ENCODE results near the gene ANKRD65.
"Not testable (repeated sequence)": the region's sequence is repeated elsewhere in the genome, so short reads cannot be mapped to it uniquely, and the experiment has no call there.

ANKRD65 gene

DNA sequence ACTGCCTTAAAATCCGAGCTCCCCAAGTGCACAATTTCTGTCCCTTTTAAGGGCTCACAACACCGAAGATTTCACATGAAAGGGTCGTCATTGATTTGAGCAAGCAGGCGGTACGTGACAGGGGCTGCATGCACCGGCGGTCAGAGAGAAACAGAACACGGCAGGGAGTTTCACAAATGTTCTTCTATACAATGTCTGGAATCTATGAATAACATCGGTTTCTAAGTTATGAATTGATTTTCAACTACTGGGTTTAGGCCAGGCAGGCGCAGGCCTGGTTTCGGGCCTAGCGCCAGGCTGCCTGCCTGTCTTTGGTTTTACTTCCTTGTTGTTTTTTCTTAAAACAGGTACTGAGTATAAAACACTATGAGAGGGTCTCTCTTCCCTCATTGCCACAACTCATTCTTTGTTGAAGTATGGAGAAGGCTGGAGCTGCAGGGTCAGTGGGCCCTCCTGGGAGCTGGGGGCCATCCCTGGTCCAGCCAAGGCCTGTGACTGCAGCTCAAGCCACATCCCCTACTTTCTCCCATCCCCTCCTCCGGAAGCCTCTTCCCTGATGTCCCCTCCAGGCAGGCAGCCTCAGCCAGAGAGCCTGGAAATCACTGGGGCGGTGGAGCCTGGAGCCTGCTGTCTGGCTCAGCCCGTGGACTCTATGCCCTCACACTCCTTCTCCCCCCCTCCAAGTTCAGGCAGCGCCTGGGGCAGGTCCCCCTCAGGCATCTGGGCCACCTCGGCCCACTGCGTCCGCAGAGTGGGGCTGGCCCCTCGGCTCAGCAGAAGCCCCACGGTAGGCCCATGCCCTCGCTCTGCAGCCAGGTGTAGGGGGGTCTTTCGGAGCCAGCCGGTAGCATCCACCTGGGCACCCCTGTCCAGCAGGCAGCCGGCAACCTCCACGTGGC lies 2.4 kb downstream of the ANKRD65 start:
- in situ Hi-C loops (cut with MboI; ENCODE audit: low sequenced_read_pairs) = no loop called here

DNA sequence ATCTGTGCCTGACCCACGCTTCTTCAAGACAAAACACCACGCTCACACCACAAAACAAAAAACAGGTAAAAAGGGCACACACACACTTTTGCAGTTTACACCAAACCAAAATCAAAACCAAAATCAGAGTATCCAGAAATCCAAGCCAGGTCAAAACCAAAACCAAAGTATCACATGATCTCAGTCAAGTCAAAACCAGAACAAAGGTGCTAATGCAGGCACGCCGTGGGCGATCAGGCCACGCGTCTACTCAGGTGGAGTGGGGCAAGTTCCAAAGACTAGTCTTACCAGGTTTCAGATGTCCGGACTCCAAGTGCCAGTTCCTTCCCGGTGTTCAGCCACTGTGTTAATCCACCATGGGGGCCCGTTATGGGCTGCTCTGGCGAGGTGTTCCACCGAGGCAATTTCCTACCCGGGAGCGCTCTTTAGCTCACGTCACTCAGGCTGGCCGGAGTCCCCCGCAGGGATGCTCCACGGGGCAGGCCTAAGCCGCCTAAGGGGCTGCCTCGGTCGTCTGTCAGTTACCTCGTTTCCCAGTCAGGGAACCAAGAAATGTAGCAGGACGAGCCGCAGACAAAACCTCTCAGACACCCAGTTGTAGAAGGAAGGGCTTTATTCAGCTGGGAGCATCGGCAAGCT lies 3.1 kb downstream of the ANKRD65 start:
- in situ Hi-C loops (cut with MboI; ENCODE audit: low sequenced_read_pairs) = not testable (repeated sequence)

DNA sequence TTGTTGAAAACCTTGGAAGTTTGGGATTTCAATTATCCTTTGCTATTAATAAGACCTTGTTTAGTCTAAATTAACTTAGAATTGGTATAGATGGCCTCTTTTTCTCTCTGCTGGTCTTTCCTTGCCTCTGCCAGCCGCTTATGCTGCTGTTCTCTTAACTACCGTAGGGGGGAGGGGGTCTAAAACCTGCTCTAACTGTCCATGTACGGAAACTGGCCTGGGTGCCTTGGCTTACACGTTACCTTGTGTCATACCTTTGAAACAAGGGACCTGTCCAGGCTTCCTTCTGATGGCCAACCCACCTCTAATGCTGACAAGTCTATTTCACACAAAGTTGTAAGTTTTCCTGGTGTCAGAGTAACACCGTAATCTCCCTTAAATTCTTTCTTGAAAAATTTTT lies 3.7 kb downstream of the ANKRD65 start:
- in situ Hi-C loops (cut with MboI; ENCODE audit: low sequenced_read_pairs) = not testable (repeated sequence)

DNA sequence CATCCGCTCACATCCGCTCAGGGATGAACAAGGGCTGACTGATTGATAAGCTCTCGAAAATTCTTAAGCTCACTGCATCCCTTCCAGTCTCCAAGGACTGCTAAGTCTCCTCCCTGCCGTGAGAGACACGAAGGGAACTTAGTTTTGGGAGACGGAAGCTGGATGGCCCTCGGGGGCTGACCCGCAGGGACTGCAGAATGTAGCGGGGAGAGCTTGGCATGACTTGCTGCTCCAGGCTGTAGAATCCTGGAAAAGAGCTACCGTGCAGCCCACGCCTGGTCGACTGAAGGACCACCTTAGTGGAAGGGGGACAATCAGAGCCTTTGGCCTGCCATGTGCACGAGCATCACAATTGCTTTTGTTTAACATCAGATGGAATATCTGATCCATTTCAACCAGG lies 5.3 kb downstream of the ANKRD65 start:
- in situ Hi-C loops (cut with MboI; ENCODE audit: low sequenced_read_pairs) = no loop called here

DNA sequence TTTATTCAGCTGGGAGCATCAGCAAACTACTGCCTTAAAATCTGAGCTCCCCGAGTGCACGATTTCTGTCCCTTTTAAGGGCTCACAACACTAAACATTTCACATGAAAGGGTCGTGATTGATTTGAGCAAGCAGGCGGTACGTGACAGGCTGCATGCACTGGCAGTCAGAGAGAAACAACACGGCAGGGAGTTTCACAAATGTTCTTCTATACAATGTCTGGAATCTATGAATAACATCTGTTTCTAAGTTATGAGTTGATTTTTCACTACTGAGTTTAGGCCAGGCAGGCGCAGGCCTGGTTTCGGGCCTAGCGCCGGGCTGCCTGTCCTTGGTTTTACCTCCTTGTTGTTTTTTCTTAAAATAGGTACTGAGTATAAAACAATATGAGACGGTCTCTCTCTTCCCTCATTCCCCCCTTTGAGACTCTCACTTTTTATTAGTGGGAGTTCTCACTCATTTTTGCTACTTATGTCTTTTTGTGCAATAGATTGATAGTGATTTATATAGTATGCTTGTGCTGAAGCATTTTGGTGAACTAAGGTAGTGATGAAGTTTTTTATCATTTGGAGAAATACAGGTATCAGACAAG lies 8.7 kb downstream of the ANKRD65 start:
- in situ Hi-C loops (cut with MboI; ENCODE audit: low sequenced_read_pairs) = not testable (repeated sequence)

DNA sequence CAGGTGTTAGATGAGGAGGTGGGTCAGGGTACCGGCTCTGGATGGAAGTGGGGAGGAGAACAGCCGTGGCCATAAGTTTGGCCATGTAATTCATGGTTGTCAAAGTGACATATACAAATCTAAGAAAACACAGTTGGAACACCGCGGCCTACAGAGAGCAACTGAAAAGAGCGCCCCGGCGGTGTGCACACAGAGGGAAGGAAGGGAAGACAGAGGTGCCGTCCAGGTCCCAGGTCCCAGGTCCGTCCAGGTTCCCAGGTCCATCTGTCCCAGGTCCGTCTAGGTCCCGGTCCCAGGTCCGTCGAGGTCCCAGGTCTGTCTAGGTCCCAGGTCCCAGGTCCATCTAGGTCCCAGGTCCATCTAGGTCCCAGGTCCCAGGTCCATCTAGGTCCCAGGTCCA lies 9.4 kb downstream of the ANKRD65 start:
- in situ Hi-C loops (cut with MboI; ENCODE audit: low sequenced_read_pairs) = no loop called here

DNA sequence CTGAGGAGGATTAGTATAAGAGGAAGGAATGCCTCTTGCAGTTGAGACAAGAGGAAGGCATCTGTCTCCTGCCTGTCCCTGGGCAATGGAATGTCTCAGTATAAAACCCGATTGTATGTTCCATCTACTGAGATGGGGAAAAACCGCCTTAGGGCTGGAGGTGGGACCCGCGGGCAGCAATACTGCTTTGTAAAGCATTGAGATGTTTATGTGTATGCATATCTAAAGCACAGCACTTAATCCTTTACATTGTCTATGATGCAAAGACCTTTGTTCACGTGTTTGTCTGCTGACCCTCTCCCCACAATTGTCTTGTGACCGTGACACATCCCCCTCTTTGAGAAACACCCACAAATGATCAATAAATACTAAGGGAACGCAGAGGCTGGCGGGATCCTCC lies 10.8 kb downstream of the ANKRD65 start:
- in situ Hi-C loops (cut with MboI; ENCODE audit: low sequenced_read_pairs) = not testable (repeated sequence)

DNA sequence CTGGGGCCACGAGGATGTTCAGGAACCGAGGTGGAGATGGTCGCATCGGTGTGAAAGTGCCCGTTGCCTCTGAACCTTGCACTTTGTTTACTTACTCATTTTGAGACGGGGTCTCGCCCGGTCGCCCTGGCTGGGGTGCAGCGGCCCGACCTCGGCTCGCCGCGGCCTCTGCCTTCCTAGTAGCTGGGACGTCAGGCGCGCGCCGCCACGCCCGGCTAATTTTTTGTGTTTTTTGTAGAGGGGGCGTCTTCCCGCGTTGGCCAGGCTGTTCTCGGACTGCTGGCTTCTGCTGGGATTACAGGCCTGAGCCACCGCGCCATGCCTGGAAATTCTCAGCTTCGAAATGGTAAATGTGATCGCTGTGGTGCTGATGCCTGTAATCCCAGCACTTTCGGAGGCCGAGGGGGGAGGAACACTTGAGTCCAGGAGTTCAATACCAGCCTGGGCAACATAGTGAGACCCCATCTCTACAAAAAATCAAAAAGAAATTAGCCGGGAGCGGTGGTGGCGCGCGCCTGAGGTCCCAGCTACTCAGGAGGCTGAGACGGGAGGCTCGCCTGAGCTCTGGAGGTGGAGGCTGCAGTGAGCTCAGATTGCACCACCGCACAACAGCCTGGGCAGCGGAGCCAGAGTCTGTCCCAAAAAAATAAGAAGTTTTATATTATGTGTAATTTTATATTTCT lies 13.3 kb downstream of the ANKRD65 start:
- in situ Hi-C loops (cut with MboI; ENCODE audit: low sequenced_read_pairs) = no loop called here

DNA sequence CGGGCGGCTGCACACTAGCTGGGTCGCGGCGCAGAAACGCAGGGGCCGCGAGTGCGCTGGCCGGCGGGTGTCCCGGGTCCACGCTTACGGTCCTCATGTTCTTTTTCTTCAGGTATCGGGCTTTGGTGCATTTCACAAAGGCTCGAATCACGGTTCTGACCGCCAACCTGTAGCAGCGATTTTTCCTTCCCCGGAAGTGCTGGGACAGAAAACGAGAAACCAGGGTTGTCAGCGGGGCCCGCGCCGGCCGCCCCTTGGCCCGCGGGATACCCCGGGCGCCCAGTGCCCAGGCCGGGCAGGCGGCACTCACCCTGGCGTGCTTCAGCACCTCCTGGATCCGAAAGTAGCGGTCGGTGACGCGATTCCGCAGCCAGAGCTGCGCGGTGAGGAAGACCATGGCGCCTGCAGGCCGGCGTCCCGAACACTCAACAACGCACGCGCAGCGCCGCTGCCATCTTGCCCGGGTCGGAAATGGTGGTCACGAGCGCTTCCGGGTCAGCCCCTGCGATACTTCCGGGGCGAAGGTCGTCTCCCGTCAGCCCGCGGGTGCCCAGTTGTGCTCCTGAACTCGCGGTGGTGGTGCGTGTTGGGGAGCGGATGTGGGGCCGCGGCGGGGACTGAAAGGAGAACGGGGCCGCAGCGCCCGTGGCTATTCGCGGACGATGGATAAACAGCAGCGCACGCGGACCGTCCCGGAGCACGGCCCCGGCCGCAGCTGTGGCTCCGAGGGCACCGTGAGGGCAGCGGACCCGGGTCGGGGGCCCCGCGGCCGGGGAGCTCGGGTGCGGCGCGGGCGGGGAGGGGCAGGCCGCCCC lies 14.0 kb downstream of the ANKRD65 start, which contains the start of gene MRPL20:
MRPL20 (minus strand) TSS at position 473 of the 815 bp plus-strand sequence; CDS start at position 397, 76 bp downstream.
- in situ Hi-C loops (cut with MboI; ENCODE audit: low sequenced_read_pairs) = no loop called here

DNA sequence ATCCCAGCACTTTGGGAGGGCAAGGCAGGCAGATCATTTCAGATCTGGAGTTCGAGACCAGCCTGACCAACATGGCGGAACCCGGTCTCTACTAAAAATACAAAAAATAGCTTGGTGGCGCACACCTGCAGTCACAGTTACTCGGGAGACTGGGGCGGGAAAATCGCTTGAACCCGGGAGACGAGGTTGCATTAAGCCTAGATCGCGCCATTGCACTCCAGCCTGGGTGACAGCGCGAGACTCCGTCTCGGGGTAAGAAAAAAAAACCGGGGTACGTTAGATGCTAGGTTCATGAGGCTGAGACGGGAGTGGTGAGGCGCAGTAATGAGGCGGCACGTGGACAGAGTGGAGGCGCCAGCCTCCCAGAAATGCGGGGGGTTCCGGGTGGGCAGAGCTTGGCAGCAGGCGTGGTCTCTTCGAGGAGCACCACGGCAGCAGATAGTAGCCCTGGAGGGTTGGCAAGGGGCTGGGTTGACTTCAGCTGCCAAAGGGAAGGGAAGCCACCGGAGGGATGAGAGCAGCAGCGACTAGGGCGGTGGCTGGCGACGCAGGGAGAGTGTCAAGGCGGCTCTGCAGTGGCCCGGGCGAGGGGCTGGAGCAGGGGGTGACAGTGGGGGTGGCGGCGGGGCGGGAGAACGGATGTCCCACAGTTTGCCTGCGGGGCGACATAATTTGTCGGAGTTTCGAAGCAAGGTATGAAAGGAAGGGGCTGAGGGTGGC lies 14.8 kb downstream of the ANKRD65 start:
- in situ Hi-C loops (cut with MboI; ENCODE audit: low sequenced_read_pairs) = no loop called here

DNA sequence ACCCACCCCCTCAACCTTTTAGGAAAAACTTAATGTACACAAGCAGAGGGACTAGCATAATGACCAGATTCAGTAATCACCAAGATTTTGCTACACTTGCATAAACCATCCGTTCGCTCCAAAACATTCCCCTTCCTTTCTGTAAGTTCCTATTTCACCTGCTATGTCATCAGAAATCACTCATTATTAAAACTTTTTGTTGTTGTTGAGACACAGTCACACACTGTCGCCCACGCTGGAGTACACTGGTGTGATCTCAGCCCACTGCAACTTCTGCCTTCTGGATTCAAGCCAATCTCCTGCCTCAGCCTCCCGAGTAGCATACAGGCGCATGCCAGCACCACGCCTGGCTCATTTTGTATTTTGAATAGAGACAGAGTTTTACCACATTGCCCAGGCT lies 17.4 kb downstream of the ANKRD65 start:
- in situ Hi-C loops (cut with MboI; ENCODE audit: low sequenced_read_pairs) = no loop called here

DNA sequence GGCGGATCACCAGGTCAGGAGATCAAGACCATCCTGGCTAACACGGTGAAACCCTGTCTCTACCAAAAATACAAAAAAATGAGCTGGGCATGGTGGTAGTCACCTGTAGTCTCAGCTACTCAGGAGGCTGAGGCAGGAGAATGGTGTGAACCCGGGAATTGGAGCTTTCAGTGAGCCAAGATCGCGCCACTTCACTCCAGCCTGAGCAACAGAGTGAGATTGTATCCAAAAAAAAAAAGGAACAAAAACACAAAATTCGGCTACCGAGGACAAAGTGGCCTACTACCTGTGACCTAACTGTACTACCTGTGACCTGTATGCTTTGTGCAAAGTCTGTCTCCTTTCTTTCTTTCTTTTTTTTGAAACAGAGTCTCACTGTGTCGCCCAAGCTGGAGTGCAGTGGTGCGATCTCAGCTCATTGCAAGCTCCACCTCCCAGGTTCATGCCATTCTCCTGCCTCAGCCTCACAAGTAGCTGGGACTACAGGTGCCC lies 18.1 kb downstream of the ANKRD65 start:
- in situ Hi-C loops (cut with MboI; ENCODE audit: low sequenced_read_pairs) = not testable (repeated sequence)

DNA sequence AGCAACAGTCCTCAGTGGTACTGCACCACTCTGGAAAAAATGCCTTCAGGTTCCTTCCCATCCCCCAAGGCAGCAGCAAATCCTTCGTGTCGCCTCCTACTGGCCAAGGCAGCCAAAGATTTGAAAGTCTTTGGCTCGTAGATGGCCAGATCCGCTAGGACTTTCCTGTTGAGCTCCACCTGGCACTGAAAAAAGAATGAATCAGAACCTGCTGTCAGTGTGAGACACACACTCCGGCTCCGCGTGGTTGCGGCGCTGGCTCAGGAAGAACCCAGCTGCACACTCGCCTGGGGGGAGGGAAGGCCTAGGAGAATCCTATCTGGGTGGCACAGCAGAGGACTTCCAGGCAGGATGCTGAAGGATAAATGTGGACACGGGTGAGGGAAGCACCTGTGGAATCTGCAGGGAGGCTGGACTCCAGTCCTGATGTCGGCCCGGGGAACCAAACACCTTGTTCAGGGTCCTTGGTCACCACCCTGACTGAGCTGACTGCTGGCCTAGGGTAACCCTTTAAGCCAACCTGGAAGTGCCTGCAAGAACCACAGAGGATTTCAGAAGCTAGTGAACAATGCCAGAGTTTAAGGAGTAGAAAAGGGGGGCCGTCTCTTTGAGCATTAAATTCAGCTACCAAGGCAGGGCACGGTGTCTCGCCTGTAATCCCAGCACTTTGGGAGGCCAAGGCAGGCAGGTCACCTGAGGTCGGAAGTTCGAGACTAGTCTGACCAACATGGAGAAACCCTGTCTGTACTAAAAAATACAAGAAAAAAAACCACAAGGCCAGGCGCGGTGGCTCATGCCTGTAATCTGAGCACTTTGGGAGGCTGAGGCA lies 18.8 kb downstream of the ANKRD65 start:
- in situ Hi-C loops (cut with MboI; ENCODE audit: low sequenced_read_pairs) = no loop called here

DNA sequence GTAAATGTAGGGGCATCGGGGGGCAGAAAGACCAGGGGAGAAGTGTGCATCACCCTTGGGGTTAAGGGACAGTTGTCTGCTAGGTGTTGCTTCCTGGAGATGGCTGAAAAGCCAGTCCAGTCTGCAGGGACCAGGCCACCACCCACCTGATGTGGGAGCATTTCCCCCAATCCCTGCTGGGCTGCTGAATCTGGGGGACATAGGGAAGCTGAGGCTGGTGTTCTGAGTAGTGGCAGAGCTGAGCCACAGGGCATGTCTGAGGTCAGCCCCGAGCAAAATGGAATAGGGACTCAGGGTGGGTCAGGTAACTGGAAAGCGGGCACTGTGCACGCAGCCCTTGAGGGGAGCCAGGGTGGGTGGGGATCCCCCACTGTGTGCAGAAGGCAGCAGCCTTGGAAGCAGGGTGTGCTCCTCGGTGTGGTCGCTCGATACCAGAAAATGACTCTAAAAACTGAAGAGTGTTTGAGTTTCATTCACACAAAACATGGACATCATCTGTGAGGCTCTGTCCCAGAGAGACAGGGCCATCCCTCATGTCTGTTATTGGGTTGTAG lies 19.5 kb downstream of the ANKRD65 start:
- in situ Hi-C loops (cut with MboI; ENCODE audit: low sequenced_read_pairs) = no loop called here

DNA sequence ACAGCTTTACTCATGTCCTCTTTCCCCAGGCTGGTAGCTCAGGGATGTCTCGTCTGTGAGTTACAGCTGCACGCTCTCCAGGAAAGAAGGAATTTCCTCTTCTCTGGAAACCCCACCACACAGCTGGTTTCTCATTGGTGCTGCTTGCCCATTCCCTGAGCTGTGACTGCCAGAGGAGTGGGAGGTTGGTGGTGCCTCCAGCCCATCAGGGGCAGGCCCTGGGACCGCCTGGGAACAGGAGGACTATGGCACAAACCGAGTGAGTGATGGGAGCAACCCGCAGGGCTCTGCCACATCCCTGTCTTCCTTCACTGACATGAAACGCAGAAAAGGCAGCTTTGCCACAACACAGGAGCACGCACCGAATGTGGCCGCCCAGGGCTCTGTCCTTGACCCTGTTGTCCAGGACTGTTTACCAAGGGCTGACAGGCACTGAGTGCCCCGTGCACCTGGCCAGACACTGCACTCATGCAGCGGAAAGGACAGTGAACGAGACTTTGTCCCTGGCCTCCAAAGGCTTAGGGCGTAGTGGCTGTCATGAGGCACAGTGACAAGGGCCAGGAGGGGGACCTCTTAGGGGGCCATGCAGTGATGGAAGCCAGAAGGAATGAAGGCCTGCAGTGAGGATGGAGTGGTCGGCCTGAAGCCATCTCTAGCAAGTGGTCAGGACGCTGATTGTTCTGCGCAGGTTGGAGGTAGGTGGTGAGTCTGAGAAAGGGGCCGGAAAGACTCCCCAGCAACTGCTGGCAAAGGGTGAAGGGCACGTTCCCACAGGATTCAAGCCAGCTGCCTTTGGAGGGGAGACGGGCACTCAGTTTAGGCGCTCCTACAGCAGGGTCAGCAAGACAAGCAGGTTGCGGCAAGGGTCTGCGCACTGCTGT lies 20.3 kb downstream of the ANKRD65 start:
- in situ Hi-C loops (cut with MboI; ENCODE audit: low sequenced_read_pairs) = no loop called here

DNA sequence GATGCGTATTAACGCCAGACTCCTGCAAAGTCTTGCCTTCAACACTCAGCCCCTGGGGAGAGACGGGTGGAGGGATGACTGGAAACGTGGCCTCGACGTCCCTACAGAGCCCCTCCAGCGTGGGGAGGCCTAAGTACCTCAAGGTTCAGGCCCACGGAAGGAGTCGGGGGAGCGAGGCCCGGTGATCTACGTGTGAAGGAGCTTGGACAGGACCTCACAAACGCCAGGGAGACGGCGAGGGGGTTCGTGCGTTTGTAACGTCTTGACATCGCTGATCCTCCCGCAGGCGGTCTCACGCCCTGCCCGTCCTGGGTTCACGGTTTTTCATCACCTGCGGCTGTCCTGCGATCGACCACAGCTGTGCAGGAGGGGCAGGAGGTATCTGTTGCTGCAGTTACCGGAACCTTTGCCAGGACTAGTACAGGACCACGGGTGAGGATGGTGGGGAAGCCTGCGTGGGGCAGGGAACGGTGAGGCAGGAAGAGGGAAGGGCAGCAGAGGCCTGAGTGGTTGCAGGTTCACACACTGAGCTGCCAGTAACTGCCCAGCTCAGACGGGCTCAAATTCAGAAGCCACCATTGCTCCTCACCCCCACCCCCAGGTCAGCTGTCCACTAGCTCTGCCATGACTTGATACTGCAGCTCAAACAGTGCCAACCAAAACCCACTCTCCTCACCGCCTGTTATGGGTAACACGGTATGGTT lies 21.1 kb downstream of the ANKRD65 start:
- in situ Hi-C loops (cut with MboI; ENCODE audit: low sequenced_read_pairs) = no loop called here

Measured in hTERT RPE-1 (cell line).